Measurements from ENCODE around the gene YPEL2.

Gene YPEL2

GRCh38 chr17:59416184-59416583 is 84.7 kb downstream of the YPEL2 start:
- Mint-ChIP-seq H3K9me3 (no peaks in the 10 kb centered on the region), H3K4me1 (peaks cover 13% of the 10 kb centered on the region), H3K36me3 (ENCODE audit: low read depth) (peaks cover 2% of the 10 kb centered on the region), H3K4me3 (no peak overlapping the region), H3K27ac (no peak overlapping the region), H3K27me3 (ENCODE audit: low read depth) (peaks cover 11% of the 10 kb centered on the region)
- TF ChIP-seq CTCF (IDR thresholded peaks at IDR 0.05; ENCODE audit: unreplicated experiment in 3 of 3), result no peak

DNA sequence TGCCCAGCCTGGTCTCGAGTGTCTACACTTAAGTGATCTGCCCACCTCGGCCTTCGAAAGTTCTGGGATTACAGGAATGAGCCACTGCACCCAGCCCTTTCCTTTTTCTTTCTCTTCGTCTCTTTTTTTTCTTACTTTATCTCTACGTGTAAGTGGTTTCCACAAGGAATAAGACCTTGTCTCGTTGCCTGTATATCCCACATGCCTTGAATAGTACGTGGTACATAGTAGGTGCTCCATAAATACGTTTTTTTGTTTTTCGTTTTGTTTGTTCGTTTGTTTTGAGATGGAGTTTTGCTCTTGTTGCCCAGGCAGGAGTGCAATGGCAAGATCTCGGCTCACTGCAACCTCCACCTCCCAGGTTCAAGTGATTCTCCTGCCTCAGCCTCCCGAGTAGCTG is 86.0 kb downstream of the YPEL2 start:
- peaks cover 11% of the 10 kb centered on the region for H3K27me3 Mint-ChIP-seq (ENCODE audit: low read depth)
- TF ChIP-seq CTCF (IDR thresholded peaks at IDR 0.05; ENCODE audit: unreplicated experiment in 3 of 3), result no peak
- no peak overlapping the region for H3K4me3 Mint-ChIP-seq
- peaks cover 13% of the 10 kb centered on the region for H3K4me1 Mint-ChIP-seq
- H3K36me3 Mint-ChIP-seq (ENCODE audit: low read depth), result no peaks in the 10 kb centered on the region
- H3K27ac Mint-ChIP-seq, result no peak overlapping the region
- no peaks in the 10 kb centered on the region for H3K9me3 Mint-ChIP-seq

- H3K36me3 Mint-ChIP-seq (ENCODE audit: low read depth), result peaks cover 3% of the 10 kb centered on the region
- no peaks in the 10 kb centered on the region for H3K9me3 Mint-ChIP-seq
- peaks cover 6% of the 10 kb centered on the region for H3K27me3 Mint-ChIP-seq (ENCODE audit: low read depth)
- peaks cover 19% of the 10 kb centered on the region for H3K4me1 Mint-ChIP-seq
- H3K4me3 Mint-ChIP-seq, result no peak overlapping the region
- TF ChIP-seq CTCF (IDR thresholded peaks at IDR 0.05; ENCODE audit: unreplicated experiment in 3 of 3), result no peak
- peak overlapping the region in 1 of 3 experiments; percentile 53 for H3K27ac Mint-ChIP-seq
Measured at GRCh38 chr17:59418732-59419166, 87.3 kb downstream of the YPEL2 start.

- peaks cover 3% of the 10 kb centered on the region for H3K36me3 Mint-ChIP-seq (ENCODE audit: low read depth)
- peaks cover 6% of the 10 kb centered on the region for H3K27me3 Mint-ChIP-seq (ENCODE audit: low read depth)
- no peak overlapping the region for H3K4me3 Mint-ChIP-seq
- H3K27ac Mint-ChIP-seq, result no peak overlapping the region
- no peaks in the 10 kb centered on the region for H3K9me3 Mint-ChIP-seq
- TF ChIP-seq CTCF (IDR thresholded peaks at IDR 0.05; ENCODE audit: unreplicated experiment in 3 of 3), result no peak
- peaks cover 41% of the 10 kb centered on the region for H3K4me1 Mint-ChIP-seq
Measured at GRCh38 chr17:59420901-59421300, 89.4 kb downstream of the YPEL2 start.

DNA sequence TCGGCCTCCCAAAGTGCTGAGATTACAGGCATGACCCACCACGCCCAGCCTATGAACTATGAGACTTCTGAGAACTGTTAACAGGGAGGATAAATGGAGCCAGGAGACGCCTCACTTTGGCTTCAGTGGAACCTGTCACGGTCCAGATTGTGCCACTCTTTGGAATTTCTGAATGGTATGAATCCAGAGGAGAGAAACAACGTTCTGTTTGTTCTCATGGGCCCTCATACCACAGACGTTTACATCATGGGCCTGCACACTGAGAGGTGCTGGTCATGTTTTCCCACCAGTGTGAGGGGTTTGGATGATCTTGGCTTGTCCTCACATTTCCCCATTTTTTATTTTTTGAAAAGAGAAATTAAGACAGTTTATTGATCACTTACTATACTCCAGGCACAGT is 90.3 kb downstream of the YPEL2 start:
- Mint-ChIP-seq H3K4me3 (no peak overlapping the region), H3K4me1 (peaks cover 49% of the 10 kb centered on the region), H3K27ac (no peak overlapping the region), H3K36me3 (ENCODE audit: low read depth) (peaks cover 3% of the 10 kb centered on the region), H3K9me3 (no peaks in the 10 kb centered on the region), H3K27me3 (ENCODE audit: low read depth) (peaks cover 6% of the 10 kb centered on the region)
- no peak for TF ChIP-seq CTCF (IDR thresholded peaks at IDR 0.05; ENCODE audit: unreplicated experiment in 3 of 3)

DNA sequence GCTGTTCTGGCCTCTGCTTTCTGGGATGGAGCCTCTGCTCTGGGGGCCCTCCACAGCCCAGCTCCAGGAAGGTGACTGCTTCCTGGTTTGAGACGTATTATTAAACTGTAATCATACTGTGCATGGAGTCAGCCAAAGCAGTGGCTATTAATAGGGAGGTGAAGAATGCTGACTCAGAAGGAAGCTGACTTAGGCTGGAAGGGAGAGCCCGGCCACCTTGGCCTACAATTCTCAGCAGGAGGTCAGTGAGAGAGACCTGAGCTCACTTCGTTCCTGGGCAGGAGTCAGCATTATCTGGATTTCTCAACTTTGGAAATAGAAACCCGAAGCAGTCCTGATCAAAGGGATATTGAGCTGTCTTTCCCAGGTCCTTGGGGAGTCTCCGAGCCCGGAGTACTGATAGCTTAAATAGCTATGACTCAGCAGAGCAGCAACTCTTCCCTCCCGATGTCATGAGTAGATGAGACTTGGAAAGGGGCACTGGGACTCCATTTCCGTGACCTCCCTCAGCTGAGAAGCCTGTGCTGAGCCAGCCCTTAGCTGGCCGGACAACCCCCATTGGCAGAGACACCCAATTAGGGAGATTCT is 91.8 kb downstream of the YPEL2 start:
- Mint-ChIP-seq H3K9me3 (no peaks in the 10 kb centered on the region), H3K4me1 (peaks cover 62% of the 10 kb centered on the region), H3K27me3 (ENCODE audit: low read depth) (peaks cover 5% of the 10 kb centered on the region), H3K4me3 (peak overlapping the region in 1 of 3 experiments; percentile 39), H3K36me3 (ENCODE audit: low read depth) (peaks cover 3% of the 10 kb centered on the region), H3K27ac (peak overlapping the region; percentile 65 to 94 (median 82))
- no peak for TF ChIP-seq CTCF (IDR thresholded peaks at IDR 0.05; ENCODE audit: unreplicated experiment in 3 of 3)
